HG03565 (cell line): Measurements from ENCODE around the gene BPIFA2.

ENCODE experiments used
- ATAC-seq: cut with Tn5 transposase; IDR thresholded peaks from one replicate; pipeline ENCODE4 v1.9.1; 2021; ENCODE audit warnings: mild to moderate bottlenecking, moderate library complexity; ENCODE audit not compliant: unreplicated experiment

Gene BPIFA2

GRCh38 chr20:33191955-33192354 is 24.0 kb downstream of the BPIFA2 start:
- ATAC-seq, result no peak

DNA sequence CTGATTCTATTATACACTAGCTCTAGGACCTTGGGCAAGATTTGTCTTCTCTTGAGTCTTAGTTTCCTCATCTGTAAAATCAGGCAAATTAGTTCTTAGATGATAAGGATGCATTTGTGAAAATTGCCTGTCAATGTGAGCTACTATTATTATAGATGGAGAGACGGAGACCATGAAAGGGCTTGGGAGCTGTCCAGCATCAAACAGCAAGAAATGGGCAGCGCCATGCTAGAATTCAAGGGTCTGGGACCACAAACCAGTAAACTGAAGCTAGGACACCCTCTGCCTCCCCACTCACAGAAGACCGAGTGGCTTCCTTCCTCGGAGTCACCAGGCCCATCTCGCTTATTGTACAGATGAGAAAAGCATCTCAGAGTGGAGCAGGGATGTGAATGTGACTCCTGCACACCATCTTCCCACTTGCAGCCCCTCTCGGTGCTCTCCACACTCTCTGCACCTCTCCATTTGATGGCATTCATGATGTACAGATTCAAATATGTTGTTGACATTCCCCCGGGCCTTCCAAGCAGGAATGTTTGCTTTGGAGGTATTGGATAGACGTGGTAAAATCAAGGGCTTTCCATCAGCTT is 25.0 kb downstream of the BPIFA2 start:
- ATAC-seq, result no peak

- ATAC-seq, result no peak
Observed at GRCh38 chr20:33199026-33199425, 31.1 kb downstream of the BPIFA2 start.

DNA sequence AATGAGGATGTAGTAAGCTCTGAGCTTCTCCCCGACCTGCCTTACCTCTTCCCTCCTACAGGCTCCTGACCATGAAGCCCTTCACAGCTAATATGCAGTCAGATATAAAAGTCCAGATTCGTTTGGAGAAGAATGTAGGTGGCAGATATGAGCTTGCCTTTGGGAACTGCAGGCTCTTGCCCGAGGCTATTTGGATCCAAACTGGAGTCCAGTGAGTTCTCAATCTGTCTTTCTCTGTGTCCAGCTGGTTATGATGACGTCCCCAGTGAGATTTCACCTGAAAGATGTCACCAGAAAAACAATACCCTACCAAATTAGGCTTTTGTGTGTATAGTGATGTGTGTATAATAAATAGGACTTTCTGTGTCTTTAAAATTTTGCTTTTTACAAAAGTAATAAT is 34.5 kb downstream of the BPIFA2 start:
- ATAC-seq, result no peak

DNA sequence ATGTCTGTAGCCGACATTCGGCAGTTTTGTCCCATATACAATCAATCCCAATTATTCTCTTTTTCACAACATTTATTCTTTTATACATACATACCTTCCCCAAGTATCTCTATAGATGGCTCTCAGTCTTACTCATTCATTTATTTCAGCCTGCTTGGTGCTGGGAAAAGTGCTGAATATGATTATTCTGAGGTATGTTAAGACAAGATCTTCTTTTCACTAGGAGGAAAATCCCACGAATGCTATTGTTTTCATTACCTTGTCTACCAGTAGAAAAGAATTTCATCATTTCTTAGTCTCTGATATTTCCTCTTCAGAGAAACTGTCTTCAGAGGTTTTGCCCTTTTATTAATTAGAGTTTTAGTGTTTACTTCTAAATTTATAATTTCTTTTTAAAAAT is 35.5 kb downstream of the BPIFA2 start:
- no peak for ATAC-seq

- ATAC-seq, result no peak
Observed at GRCh38 chr20:33209789-33210188, 41.8 kb downstream of the BPIFA2 start.

- no peak for ATAC-seq
Observed at GRCh38 chr20:33210371-33210770, 42.4 kb downstream of the BPIFA2 start.

DNA sequence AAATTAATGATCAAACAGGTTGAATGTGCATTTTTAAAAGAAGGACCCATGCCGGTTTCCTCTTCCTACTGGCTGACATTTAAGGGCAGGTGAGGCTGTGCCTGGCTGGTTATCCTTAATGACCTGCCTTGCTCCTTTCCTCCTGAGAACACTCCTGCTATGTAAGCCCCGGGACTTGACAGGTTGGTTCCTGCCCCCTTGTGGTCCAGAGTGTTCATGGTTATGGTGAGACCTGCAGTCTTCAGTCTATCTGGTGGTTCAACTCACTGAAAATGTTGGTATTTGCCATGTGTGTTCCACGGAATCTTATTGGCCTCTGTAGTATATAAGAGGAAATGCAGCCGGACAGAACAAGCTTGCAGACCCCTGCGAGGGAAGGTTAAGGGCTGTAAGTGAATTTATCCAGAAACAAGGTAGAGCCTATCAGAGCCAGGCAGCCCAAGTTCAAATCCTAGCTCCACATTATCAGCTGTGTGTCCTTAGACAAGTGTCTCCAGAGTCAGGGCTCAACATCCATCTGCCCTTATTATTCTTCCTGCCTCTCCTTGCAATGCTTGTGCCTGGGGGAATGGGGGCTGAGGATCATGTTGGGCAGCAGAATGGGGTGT is 44.0 kb downstream of the BPIFA2 start:
- ATAC-seq, result no peak

DNA sequence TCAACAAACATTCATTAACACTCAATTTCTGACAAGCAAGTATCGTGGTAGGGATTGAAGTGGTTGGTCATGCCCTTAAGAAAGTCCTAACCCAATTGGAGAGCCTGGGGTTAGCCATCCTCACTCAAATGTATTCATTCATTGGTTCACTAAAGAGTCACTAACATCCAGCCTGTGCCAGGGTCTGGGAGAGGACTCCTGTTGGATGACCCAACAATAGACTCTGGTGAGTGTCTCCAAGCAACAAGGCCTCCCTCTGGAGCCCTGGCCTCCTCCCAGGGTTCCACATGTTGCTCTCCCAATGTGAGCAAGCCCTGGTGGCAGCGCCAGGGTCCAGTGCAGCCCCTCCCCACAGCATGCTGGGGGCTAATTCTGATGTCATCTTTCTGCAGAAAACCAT is 49.1 kb downstream of the BPIFA2 start, which contains the start of gene BPIFA3:
Gene BPIFA3, plus strand, starts transcription at position 301 of the 400 bp plus-strand sequence. CDS start 185 bp downstream, outside the sequence.
- ATAC-seq, result no peak

- ATAC-seq, result no peak
Observed at GRCh38 chr20:33224399-33224798, 56.4 kb downstream of the BPIFA2 start.

DNA sequence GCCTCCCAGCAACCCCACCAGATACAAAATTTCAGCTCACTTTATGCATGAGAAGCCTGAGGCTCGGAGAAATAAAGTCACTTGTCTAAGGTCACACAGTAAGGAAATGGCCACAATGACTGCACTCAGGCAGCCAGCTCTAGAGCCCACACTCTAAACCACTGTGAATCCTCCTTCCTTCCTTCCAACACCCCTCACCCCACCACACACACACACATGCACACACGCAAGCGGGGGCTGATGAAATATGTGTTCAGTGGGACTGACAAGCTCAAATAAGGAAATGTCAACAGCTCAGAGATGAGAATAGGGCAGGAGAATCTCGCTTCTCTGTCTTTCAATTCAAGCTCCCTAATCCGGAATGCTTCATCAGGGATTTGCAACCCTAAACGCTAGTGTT is 61.9 kb downstream of the BPIFA2 start:
- ATAC-seq, result no peak
